HepG2 (cell line): ENCODE measurements around the gene FUOM. TPM values are rescaled to one million over a fixed set of nuclear protein-coding genes. Genes with fewer than 3 reads are reported as not detected.

Experiments
- ATAC-seq: fragments of 200-7000 bp; cut with Tn5 transposase; 3 replicates; pipeline ENCODE4 v1.9.1; 2020; ENCODE audit warnings: mild to moderate bottlenecking, moderate library complexity
- BruUV-seq: library from RNA; stranded (reverse); fragments of 400-500 nt; replicated peaks from 2 replicates; lab custom pipeline; 2021; lab: Mats Ljungman, UMichigan
- CTCF ChIA-PET: fragments of 300-600 bp; formaldehyde crosslinking; extraction: SDS; loops from one replicate; lab custom pipeline; 2021; ENCODE audit warnings: low total read pairs, inconsistent platforms, low intra/inter-chr PET ratio; lab: Yijun Ruan, JAX
- POLR2A ChIA-PET: fragments of 350-600 bp; sonication (Branson Sonifier 250); formaldehyde crosslinking; loops from one replicate; lab custom pipeline; 2020; ENCODE audit warnings: antibody characterized with exemption, inconsistent platforms; lab: Yijun Ruan, JAX
- DNase-seq: peaks from one replicate; pipeline ENCODE4 v3.0.0-alpha.2; 2015; ENCODE audit warnings: low spot score
- FAIRE-seq: peaks from 3 replicates; lab custom pipeline; 2011; peaks lifted over from hg19 to GRCh38; lab: Jason Lieb, UNC
- H2AFZ ChIP-seq: one replicate; pipeline ENCODE4 v1.6.1; 2011; ENCODE audit warnings: low read length, inconsistent platforms
- H3K27ac ChIP-seq: fragments of 300-600 bp; 3 replicates; pipeline ENCODE4 v1.8.0; 2011; ENCODE audit warnings: mixed run types, mild to moderate bottlenecking, mixed read lengths, low read length, inconsistent platforms; ENCODE audit not compliant: insufficient read depth; ENCODE audit errors: extremely low read length
- H3K27me3 ChIP-seq, 2 experiments: fragments of 200-600 bp in 1 of 2; 2 replicates in 1 of 2; 3 replicates in 1 of 2; pipeline versions ENCODE4 v1.6.0 to v1.8.0; 2011; ENCODE audit warnings: low read length in 2 of 2, mild to moderate bottlenecking in 2 of 2, moderate library complexity in 2 of 2, inconsistent platforms in 1 of 2; ENCODE audit not compliant: insufficient read depth in 2 of 2, control insufficient read depth in 1 of 2
- H3K36me3 ChIP-seq, 2 experiments: fragments of 200-600 bp in 1 of 2; replicated peaks in 1 of 2; 2 replicates in 1 of 2; 3 replicates in 1 of 2; pipeline versions ENCODE4 v1.5.1 to v1.8.0; 2011; ENCODE audit warnings: low read length in 2 of 2, inconsistent platforms in 1 of 2; ENCODE audit not compliant: insufficient read depth in 2 of 2, control insufficient read depth in 1 of 2
- H3K4me1 ChIP-seq: 2 replicates; pipeline ENCODE4 v1.5.1; 2012; ENCODE audit warnings: low read length, inconsistent platforms; ENCODE audit not compliant: insufficient read depth
- H3K4me2 ChIP-seq: 2 replicates; pipeline ENCODE4 v1.6.0; 2011; ENCODE audit warnings: low read depth, low read length, inconsistent platforms
- H3K4me3 ChIP-seq, 3 experiments: fragments of 200-600 bp in 1 of 3; sonication (generic), shearing (Covaris generic) in 1 of 3; replicated peaks in 1 of 3; 2 replicates each; pipeline ENCODE4 v1.5.1; 2011 to 2016; ENCODE audit warnings: low read length in 3 of 3, inconsistent platforms in 2 of 3, low read depth in 2 of 3, mild to moderate bottlenecking in 2 of 3, control low read depth in 1 of 3, mixed read lengths in 1 of 3; ENCODE audit not compliant: insufficient read depth in 1 of 3
- H3K79me2 ChIP-seq: one replicate; pipeline ENCODE4 v1.6.1; 2011; ENCODE audit warnings: low read length, inconsistent platforms; ENCODE audit not compliant: insufficient read depth
- H3K9ac ChIP-seq: 2 replicates; pipeline ENCODE4 v1.6.0; 2011; ENCODE audit warnings: mild to moderate bottlenecking, low read depth, low read length, inconsistent platforms; ENCODE audit not compliant: insufficient read depth
- H3K9me3 ChIP-seq: 2 replicates; pipeline ENCODE4 v1.5.1; 2012; ENCODE audit warnings: mild to moderate bottlenecking, low read length
- H4K20me1 ChIP-seq: 2 replicates; pipeline ENCODE4 v1.6.0; 2011; ENCODE audit warnings: inconsistent platforms, mild to moderate bottlenecking, low read length, moderate library complexity; ENCODE audit not compliant: insufficient read depth
- ARID2 ChIP-seq: sonication (generic); formaldehyde crosslinking; IDR thresholded peaks from 2 replicates; pipeline ENCODE4 v1.8.1; 2022; ENCODE audit warnings: mild to moderate bottlenecking, missing genetic modification reagents, borderline replicate concordance
- BRCA1 ChIP-seq: sonication (generic); formaldehyde crosslinking; IDR thresholded peaks from 2 replicates; pipeline ENCODE4 v1.4.0; 2020; ENCODE audit warnings: missing genetic modification reagents
- EZH2 ChIP-seq: conservative IDR thresholded peaks from 2 replicates; pipeline ENCODE4 v1.6.1; 2012; ENCODE audit warnings: mild to moderate bottlenecking, low read depth, low read length, moderate library complexity
- GFI1 ChIP-seq: sonication (generic); formaldehyde crosslinking; IDR thresholded peaks from 2 replicates; pipeline ENCODE4 v1.5.0; 2020; ENCODE audit warnings: missing genetic modification reagents, mild to moderate bottlenecking, borderline replicate concordance
- KLF11 ChIP-seq: IDR thresholded peaks from 2 replicates; pipeline ENCODE4 v1.6.1; 2016; ENCODE audit warnings: missing compliant biosample characterization
- MAFF ChIP-seq: IDR thresholded peaks from 2 replicates; pipeline ENCODE4 v1.6.1; 2011; ENCODE audit warnings: low read depth, low read length, improper control_type of control experiment
- MTF1 ChIP-seq: sonication (generic); formaldehyde crosslinking; IDR thresholded peaks from 2 replicates; pipeline ENCODE4 v1.5.0; 2020; ENCODE audit warnings: missing genetic modification reagents
- PPARG ChIP-seq: conservative IDR thresholded peaks from 2 replicates; pipeline ENCODE4 v1.6.1; 2016; ENCODE audit warnings: missing biosample characterization, missing genetic modification reagents
- RAD51 ChIP-seq: fragments of 450-650 bp; IDR thresholded peaks from 2 replicates; pipeline ENCODE4 v1.6.1; 2016; ENCODE audit warnings: borderline replicate concordance
- SATB2 ChIP-seq: sonication (generic); formaldehyde crosslinking; IDR thresholded peaks from 2 replicates; pipeline ENCODE4 v1.5.0; 2020; ENCODE audit warnings: missing genetic modification reagents
- ZFAT ChIP-seq: sonication (generic); formaldehyde crosslinking; conservative IDR thresholded peaks from 2 replicates; pipeline ENCODE4 v1.8.1; 2023; ENCODE audit warnings: missing genetic modification reagents, inconsistent platforms
- ZFP1 ChIP-seq: IDR thresholded peaks from 2 replicates; pipeline ENCODE4 v1.6.1; 2016
- ZNF33B ChIP-seq: sonication (generic); formaldehyde crosslinking; IDR thresholded peaks from 2 replicates; pipeline ENCODE4 v1.5.1; 2020; ENCODE audit warnings: mild to moderate bottlenecking, missing genetic modification reagents
- ZNF652 ChIP-seq: IDR thresholded peaks from 2 replicates; pipeline ENCODE4 v1.6.1; 2016; ENCODE audit warnings: low read depth, borderline replicate concordance
- ZNF672 ChIP-seq: sonication (generic); formaldehyde crosslinking; IDR thresholded peaks from 2 replicates; pipeline ENCODE4 v1.8.1; 2022; ENCODE audit warnings: missing genetic modification reagents
- WGBS: methylation state at CpG from one replicate; pipeline ENCODE4 v1.1.6; 2017; ENCODE audit warnings: low lambda C conversion rate; 5-methylcytosine and 5-hydroxymethylcytosine counted together
- in situ Hi-C: cut with HindIII; loops from 2 replicates; pipeline ENCODE4 v1.10.0; 2017; ENCODE audit warnings: low pct_unique_long_range_greater_than_20kb; ENCODE audit not compliant: extremely low pct_ligation_motif_present
- intact Hi-C: fragments of 100-400 bp; cut with micrococcal nuclease; formaldehyde crosslinking; loops from one replicate; pipeline ENCODE4 v1.10.0; 2022; ENCODE audit not compliant: unreplicated experiment
- polyA plus RNA-seq, 8 experiments: library from polyadenylated mRNA; depleted of rRNA in 3 of 8; stranded (reverse) in 7 of 8; unstranded in 1 of 8; fragments of >200 nt; fragmentation: Illumina TruSeq in 4 of 8; extraction: Trizol in 4 of 8; gene quantifications; 2 replicates each; pipeline versions ENCODE4 v1.2.1 to v1.2.3, GENCODE V29; 2011 to 2016; ENCODE audit warnings: low read depth in 4 of 8, missing spikeins in 1 of 8, mixed read lengths in 1 of 8; ENCODE audit not compliant: insufficient read depth in 1 of 8
- total RNA-seq, 5 experiments: library from RNA; depleted of rRNA; stranded (reverse); fragments of >200 nt; fragmentation: Illumina TruSeq; extraction: Trizol; gene quantifications; 2 replicates each; pipeline ENCODE4 v1.2.3, GENCODE V29; 2016; ENCODE audit warnings: low read depth in 1 of 5
- TF ChIP-seq, protein P1 (sequence below): sonication (generic); formaldehyde crosslinking; IDR thresholded peaks from 2 replicates; pipeline ENCODE4 v1.5.1; 2020; ENCODE audit warnings: mild to moderate bottlenecking, missing genetic modification reagents, moderate library complexity

Gene FUOM
- total and polyA plus RNA-seq, 2 of the 13 experiments (the other 11 are each of a cell fraction or from before 2014, with no cell fraction given), result 27.5 to 60.4 TPM

DNA sequence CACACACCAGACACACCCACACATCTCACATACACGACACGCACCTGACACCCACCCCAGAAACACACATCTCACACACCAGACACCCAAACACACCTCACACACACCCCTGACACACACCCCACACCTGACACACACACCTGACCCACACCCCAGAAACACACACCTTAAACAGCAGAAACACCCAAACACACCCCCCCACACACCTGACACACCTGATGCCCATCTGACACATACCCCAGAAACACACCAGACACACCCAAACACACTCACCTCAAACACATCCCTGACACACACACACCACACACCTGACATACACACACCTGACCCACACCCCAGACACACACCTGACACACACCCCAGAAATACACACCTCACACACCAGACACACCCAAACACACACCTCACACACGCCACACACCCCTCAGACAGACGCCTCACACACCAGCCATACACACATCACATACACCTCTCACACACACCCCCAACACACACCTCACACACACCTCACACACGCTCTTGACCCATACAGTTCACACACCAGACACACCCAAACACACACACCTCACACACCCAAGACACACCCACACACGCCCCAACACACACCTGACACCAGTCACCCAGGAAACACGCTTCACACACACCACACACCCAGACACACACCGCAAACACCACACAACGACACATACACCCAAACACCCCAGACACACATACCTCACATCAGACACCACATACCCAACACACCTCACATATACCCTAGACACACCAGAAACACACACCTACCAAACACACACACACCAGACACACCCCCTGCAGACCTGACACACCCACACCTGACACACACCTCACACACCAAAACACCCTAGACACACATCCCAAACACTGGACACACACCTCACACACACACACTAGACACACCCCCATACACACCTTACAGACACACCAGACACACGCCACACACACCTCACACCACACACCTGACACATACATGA, 19.4 kb downstream of the FUOM start:
- TF ChIP-seq ARID2 (no peak), ZNF672 (no peak), BRCA1 (no peak), ZNF33B (CRISPR knock-in tag) (no peak), GFI1 (CRISPR knock-in tag) (no peak), MAFF (no peak), EZH2 (no peak), ZFP1 (CRISPR knock-in tag) (no peak), KLF11 (CRISPR knock-in tag) (no peak), PPARG (CRISPR knock-in tag) (no peak), ZFAT (CRISPR knock-in tag) (no peak), SATB2 (no peak), RAD51 (no peak), MTF1 (CRISPR knock-in tag) (no peak), ZNF652 (CRISPR knock-in tag) (no peak)
- TF ChIP-seq, protein P1, sequence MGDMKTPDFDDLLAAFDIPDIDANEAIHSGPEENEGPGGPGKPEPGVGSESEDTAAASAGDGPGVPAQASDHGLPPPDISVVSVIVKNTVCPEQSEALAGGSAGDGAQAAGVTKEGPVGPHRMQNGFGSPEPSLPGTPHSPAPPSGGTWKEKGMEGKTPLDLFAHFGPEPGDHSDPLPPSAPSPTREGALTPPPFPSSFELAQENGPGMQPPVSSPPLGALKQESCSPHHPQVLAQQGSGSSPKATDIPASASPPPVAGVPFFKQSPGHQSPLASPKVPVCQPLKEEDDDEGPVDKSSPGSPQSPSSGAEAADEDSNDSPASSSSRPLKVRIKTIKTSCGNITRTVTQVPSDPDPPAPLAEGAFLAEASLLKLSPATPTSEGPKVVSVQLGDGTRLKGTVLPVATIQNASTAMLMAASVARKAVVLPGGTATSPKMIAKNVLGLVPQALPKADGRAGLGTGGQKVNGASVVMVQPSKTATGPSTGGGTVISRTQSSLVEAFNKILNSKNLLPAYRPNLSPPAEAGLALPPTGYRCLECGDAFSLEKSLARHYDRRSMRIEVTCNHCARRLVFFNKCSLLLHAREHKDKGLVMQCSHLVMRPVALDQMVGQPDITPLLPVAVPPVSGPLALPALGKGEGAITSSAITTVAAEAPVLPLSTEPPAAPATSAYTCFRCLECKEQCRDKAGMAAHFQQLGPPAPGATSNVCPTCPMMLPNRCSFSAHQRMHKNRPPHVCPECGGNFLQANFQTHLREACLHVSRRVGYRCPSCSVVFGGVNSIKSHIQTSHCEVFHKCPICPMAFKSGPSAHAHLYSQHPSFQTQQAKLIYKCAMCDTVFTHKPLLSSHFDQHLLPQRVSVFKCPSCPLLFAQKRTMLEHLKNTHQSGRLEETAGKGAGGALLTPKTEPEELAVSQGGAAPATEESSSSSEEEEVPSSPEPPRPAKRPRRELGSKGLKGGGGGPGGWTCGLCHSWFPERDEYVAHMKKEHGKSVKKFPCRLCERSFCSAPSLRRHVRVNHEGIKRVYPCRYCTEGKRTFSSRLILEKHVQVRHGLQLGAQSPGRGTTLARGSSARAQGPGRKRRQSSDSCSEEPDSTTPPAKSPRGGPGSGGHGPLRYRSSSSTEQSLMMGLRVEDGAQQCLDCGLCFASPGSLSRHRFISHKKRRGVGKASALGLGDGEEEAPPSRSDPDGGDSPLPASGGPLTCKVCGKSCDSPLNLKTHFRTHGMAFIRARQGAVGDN, result no peak
- BruUV-seq, result no TSS peak

More for the DNA sequence above, 19.4 kb downstream of the FUOM start:
- intact Hi-C loops (no loop called here), in situ Hi-C loops (no loop called here)
- Histone ChIP-seq H3K4me2 (no peak overlapping the region), H3K27me3 (peaks cover 4 to 45% of the 10 kb centered on the region in 2 experiments; a peak in 4 of 5 replicates), H4K20me1 (no peaks in the 10 kb centered on the region), H3K9me3 (no peaks in the 10 kb centered on the region), H3K4me3 (no peak overlapping the region), H3K4me1 (peaks cover 30% of the 10 kb centered on the region), H3K79me2 (no peaks in the 10 kb centered on the region), H2AFZ (no peak overlapping the region), H3K27ac (no peak overlapping the region), H3K9ac (no peak overlapping the region), H3K36me3 (no peaks in the 10 kb centered on the region)
- FAIRE-seq (no peak), DNase-seq (no peak), ATAC-seq (no peak)
- CTCF ChIA-PET, result no interaction called here
- 61% methylated on average over 10 of the region's 10 CpGs for WGBS
- POLR2A ChIA-PET, result interaction anchor here (2.2 kb wide), 1 partner anchor 9 kb away, joined by 8 read pairs; the partner anchor contains the start of gene PRAP1
